GM23338 (cell line): Measurements from ENCODE around the gene S1PR1. TPM values are rescaled to one million over a fixed set of nuclear protein-coding genes. Genes with fewer than 3 reads are reported as not detected.
A peak's percentile ranks its signal among the peaks of the same experiment; 100 is the strongest.

Experiments used
- ATAC-seq: fragments of 200-7000 bp; cut with Tn5 transposase; 3 replicates; pipeline ENCODE4 v1.9.1; 2020
- DNase-seq: peaks from one replicate; pipeline ENCODE4 v3.0.0-alpha.2; 2015; ENCODE audit warnings: low spot score
- H2AFZ ChIP-seq: fragments of 200-600 bp; sonication (generic); 2 replicates; pipeline ENCODE4 v1.8.0; 2016; ENCODE audit warnings: antibody characterized with exemption, mild to moderate bottlenecking, moderate library complexity
- H3F3A ChIP-seq: fragments of 200-600 bp; sonication (generic); replicated peaks from 2 replicates; pipeline ENCODE4 v1.8.0; 2017; ENCODE audit warnings: antibody characterized with exemption, mixed run types, low read depth
- H3K27ac ChIP-seq: fragments of 200-600 bp; sonication (generic); 2 replicates; pipeline ENCODE4 v1.6.1; 2016; ENCODE audit warnings: low read depth
- H3K27me3 ChIP-seq: fragments of 200-600 bp; sonication (generic); 2 replicates; pipeline ENCODE4 v1.8.0; 2016; ENCODE audit warnings: mild to moderate bottlenecking, mixed run types, moderate library complexity; ENCODE audit not compliant: insufficient read depth
- H3K36me3 ChIP-seq: fragments of 200-600 bp; sonication (generic); 2 replicates; pipeline ENCODE4 v1.8.0; 2016; ENCODE audit warnings: mild to moderate bottlenecking; ENCODE audit not compliant: insufficient read depth
- H3K4me1 ChIP-seq: fragments of 200-600 bp; sonication (generic); 2 replicates; pipeline ENCODE4 v1.8.0; 2016; ENCODE audit warnings: mild to moderate bottlenecking, moderate library complexity; ENCODE audit not compliant: insufficient read depth
- H3K4me2 ChIP-seq: fragments of 200-600 bp; sonication (generic); 2 replicates; pipeline ENCODE4 v1.7.1; 2017; ENCODE audit warnings: mixed run types
- H3K4me3 ChIP-seq: fragments of 200-600 bp; sonication (generic); 2 replicates; pipeline ENCODE4 v1.6.1; 2016; ENCODE audit warnings: mixed run types
- H3K79me2 ChIP-seq: fragments of 200-600 bp; sonication (generic); replicated peaks from 2 replicates; pipeline ENCODE4 v1.8.0; 2017; ENCODE audit warnings: mild to moderate bottlenecking; ENCODE audit not compliant: insufficient read depth
- H3K9me2 ChIP-seq: fragments of 200-600 bp; sonication (generic); 2 replicates; pipeline ENCODE4 v1.8.0; 2017; ENCODE audit not compliant: insufficient read depth
- H4K20me1 ChIP-seq: fragments of 200-600 bp; sonication (generic); replicated peaks from 2 replicates; pipeline ENCODE4 v1.8.0; 2017; ENCODE audit warnings: mild to moderate bottlenecking; ENCODE audit not compliant: insufficient read depth
- H3K27ac Mint-ChIP-seq: 2 replicates; pipeline ENCODE4 v1.8.0; 2020; ENCODE audit warnings: inconsistent platforms, mild to moderate bottlenecking, moderate library complexity, mixed read lengths
- H3K27me3 Mint-ChIP-seq: 3 replicates; pipeline ENCODE4 v1.8.0; 2022; ENCODE audit warnings: low read depth, mild to moderate bottlenecking, moderate library complexity, mixed read lengths, inconsistent platforms; ENCODE audit not compliant: insufficient read depth, poor library complexity
- H3K36me3 Mint-ChIP-seq: 3 replicates; pipeline ENCODE4 v1.8.0; 2021; ENCODE audit warnings: low read depth, mild to moderate bottlenecking, inconsistent platforms, moderate library complexity, mixed read lengths
- H3K4me1 Mint-ChIP-seq: 3 replicates; pipeline ENCODE4 v1.8.0; 2020; ENCODE audit warnings: mild to moderate bottlenecking, inconsistent platforms, mixed read lengths
- H3K4me3 Mint-ChIP-seq: 3 replicates; pipeline ENCODE4 v1.8.0; 2021; ENCODE audit warnings: moderate library complexity, mild to moderate bottlenecking, inconsistent platforms, mixed read lengths
- H3K9me3 Mint-ChIP-seq: 3 replicates; pipeline ENCODE4 v1.8.0; 2020; ENCODE audit warnings: moderate library complexity, mild to moderate bottlenecking, inconsistent platforms, mixed read lengths
- CREB1 ChIP-seq: fragments of 250-450 bp; sonication (Bioruptor Pico); IDR thresholded peaks from 2 replicates; pipeline ENCODE4 v1.5.0; 2020; ENCODE audit warnings: low read depth, mild to moderate bottlenecking, moderate library complexity
- EZH2 ChIP-seq: fragments of 200-600 bp; sonication (generic); IDR thresholded peaks from one replicate; pipeline ENCODE4 v1.8.0; 2017; ENCODE audit warnings: antibody characterized with exemption, mild to moderate bottlenecking, low read depth; ENCODE audit not compliant: unreplicated experiment
- EZH2phosphoT487 ChIP-seq: fragments of 200-600 bp; sonication (generic); IDR thresholded peaks from one replicate; pipeline ENCODE4 v1.8.1; 2018; ENCODE audit warnings: antibody characterized with exemption; ENCODE audit not compliant: unreplicated experiment
- JUNB ChIP-seq: IDR thresholded peaks from one replicate; pipeline ENCODE4 v1.6.1; 2016; ENCODE audit warnings: antibody characterized with exemption; ENCODE audit not compliant: unreplicated experiment
- NANOG ChIP-seq: IDR thresholded peaks from 2 replicates; pipeline ENCODE4 v1.6.1; 2016; ENCODE audit warnings: antibody characterized with exemption, borderline replicate concordance
- POLR2AphosphoS5 ChIP-seq: IDR thresholded peaks from 2 replicates; pipeline ENCODE4 v1.6.1; 2016; ENCODE audit warnings: antibody characterized with exemption, low read depth
- ZNF114 ChIP-seq: fragments of 250-450 bp; sonication (Bioruptor Pico); IDR thresholded peaks from 2 replicates; pipeline ENCODE4 v1.5.0; 2020; ENCODE audit warnings: mild to moderate bottlenecking, moderate library complexity
- polyA plus RNA-seq: library from polyadenylated mRNA; unstranded; fragments of >200 nt; fragmentation: Nextera tagmentation; extraction: Ambion mirVana; gene quantifications from 2 replicates; pipeline ENCODE4 v1.2.1, GENCODE V29; 2016
- total RNA-seq: library from RNA; depleted of rRNA; stranded (reverse); fragments of >200 nt; shearing (Covaris generic); gene quantifications from 2 replicates; pipeline ENCODE4 v1.2.3, GENCODE V29; 2014
- TF ChIP-seq, protein P1 (sequence below), 2 experiments: fragments of 200-600 bp in 1 of 2; sonication (generic) in 1 of 2; conservative IDR thresholded peaks; 2 replicates each; pipeline versions ENCODE4 v1.5.1 to v1.6.1; 2016 to 2017; ENCODE audit warnings: antibody characterized with exemption in 2 of 2, low read depth in 2 of 2, mild to moderate bottlenecking in 2 of 2, moderate library complexity in 1 of 2
- TF ChIP-seq, protein P2 (sequence below): fragments of 250-450 bp; sonication (Bioruptor Pico); IDR thresholded peaks from 2 replicates; pipeline ENCODE4 v1.5.0; 2020; ENCODE audit warnings: mild to moderate bottlenecking, moderate library complexity

S1PR1 gene
- total and polyA plus RNA-seq, 2 experiments from 2014 or later = 2.6 to 4.1 TPM

DNA sequence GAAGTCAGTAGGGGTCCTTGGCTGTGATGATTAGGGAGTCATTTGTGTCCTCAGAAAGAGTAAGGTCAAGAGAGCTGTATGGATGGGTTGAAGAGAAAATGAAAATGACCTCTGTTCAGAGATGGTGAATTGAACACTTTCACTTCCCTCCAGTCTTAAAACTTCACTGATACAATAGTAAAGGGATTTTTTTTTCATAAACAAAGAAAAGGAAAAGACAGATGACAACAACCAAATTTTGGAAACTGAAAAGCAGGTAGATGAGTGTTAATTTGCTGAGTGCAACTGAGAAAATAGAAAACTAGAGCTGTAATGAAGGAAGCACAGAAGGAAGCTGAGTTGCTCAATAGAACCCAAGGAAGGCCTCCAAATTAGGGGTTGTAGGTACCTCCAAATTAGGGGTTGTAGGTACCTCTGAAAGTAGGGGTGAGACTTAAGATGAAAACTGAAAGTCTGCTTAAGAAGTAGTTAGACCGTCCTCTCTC is 14.8 kb upstream of the S1PR1 start:
- Histone ChIP-seq H3K9me2 (no peaks in the 10 kb centered on the region), H3F3A (no peaks in the 10 kb centered on the region), H4K20me1 (no peaks in the 10 kb centered on the region), H3K27me3 (no peaks in the 10 kb centered on the region), H2AFZ (0 out of 2 replicates have a peak overlapping the region, but pooled peaks have one; percentile 3), H3K36me3 (no peaks in the 10 kb centered on the region), H3K4me3 (no peak overlapping the region), H3K4me2 (no peak overlapping the region), H3K27ac (no peak overlapping the region), H3K79me2 (no peaks in the 10 kb centered on the region), H3K4me1 (peaks cover 7% of the 10 kb centered on the region; the same call in 1 of the 2 replicates)
- Mint-ChIP-seq H3K9me3 (no peaks in the 10 kb centered on the region), H3K36me3 (no peaks in the 10 kb centered on the region), H3K27ac (no peak overlapping the region; the same call in 1 of the 2 replicates), H3K4me1 (peaks cover 6% of the 10 kb centered on the region), H3K27me3 (no peaks in the 10 kb centered on the region), H3K4me3 (no peak overlapping the region)
- DNase-seq = no peak
- no peak for ATAC-seq
- TF ChIP-seq EZH2phosphoT487 = no peak
- TF ChIP-seq POLR2AphosphoS5 = no peak
- TF ChIP-seq, protein P1, sequence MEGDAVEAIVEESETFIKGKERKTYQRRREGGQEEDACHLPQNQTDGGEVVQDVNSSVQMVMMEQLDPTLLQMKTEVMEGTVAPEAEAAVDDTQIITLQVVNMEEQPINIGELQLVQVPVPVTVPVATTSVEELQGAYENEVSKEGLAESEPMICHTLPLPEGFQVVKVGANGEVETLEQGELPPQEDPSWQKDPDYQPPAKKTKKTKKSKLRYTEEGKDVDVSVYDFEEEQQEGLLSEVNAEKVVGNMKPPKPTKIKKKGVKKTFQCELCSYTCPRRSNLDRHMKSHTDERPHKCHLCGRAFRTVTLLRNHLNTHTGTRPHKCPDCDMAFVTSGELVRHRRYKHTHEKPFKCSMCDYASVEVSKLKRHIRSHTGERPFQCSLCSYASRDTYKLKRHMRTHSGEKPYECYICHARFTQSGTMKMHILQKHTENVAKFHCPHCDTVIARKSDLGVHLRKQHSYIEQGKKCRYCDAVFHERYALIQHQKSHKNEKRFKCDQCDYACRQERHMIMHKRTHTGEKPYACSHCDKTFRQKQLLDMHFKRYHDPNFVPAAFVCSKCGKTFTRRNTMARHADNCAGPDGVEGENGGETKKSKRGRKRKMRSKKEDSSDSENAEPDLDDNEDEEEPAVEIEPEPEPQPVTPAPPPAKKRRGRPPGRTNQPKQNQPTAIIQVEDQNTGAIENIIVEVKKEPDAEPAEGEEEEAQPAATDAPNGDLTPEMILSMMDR (conservative IDR thresholded peaks at IDR 0.05; ENCODE audit: low read depth in 2 of 2) = no peak
- no peak for TF ChIP-seq JUNB
- no peak for TF ChIP-seq ZNF114 (CRISPR knock-in tag)

DNA sequence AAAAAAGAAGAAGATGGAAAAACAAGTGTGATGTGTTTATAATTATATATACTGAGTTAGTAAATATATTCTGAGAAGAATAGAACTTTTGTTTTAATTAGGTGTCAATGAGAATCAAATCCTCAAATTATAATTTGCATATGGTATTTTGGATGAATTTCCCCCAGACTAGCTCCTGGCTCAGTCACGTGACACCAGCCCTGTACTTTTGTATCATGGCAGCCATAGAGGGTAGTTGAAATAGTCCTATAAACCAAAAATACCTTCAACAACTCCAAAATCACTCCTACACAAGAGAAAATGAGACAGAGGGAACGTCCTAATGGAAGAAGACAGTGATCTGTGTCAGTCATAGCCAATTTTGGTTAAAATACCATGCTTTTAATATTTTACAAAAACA is 9.0 kb upstream of the S1PR1 start:
- H3K79me2 ChIP-seq = no peaks in the 10 kb centered on the region
- H3K27me3 ChIP-seq = no peaks in the 10 kb centered on the region
- no peaks in the 10 kb centered on the region for H4K20me1 ChIP-seq
- ATAC-seq (no peak), DNase-seq (no peak)
- Mint-ChIP-seq H3K9me3 (no peaks in the 10 kb centered on the region), H3K27me3 (peaks cover 2% of the 10 kb centered on the region), H3K4me3 (no peak overlapping the region), H3K27ac (no peak overlapping the region), H3K4me1 (no peaks in the 10 kb centered on the region), H3K36me3 (no peaks in the 10 kb centered on the region)
- no peak overlapping the region for H3K4me3 ChIP-seq
- no peak overlapping the region for H3K4me2 ChIP-seq
- peak overlapping the region; percentile 74 for H2AFZ ChIP-seq
- TF ChIP-seq NANOG (no peak), JUNB (no peak), CREB1 (no peak), EZH2 (no peak)
- TF ChIP-seq, protein P1 (conservative IDR thresholded peaks at IDR 0.05; ENCODE audit: low read depth in 2 of 2) = no peak
- TF ChIP-seq, protein P2, sequence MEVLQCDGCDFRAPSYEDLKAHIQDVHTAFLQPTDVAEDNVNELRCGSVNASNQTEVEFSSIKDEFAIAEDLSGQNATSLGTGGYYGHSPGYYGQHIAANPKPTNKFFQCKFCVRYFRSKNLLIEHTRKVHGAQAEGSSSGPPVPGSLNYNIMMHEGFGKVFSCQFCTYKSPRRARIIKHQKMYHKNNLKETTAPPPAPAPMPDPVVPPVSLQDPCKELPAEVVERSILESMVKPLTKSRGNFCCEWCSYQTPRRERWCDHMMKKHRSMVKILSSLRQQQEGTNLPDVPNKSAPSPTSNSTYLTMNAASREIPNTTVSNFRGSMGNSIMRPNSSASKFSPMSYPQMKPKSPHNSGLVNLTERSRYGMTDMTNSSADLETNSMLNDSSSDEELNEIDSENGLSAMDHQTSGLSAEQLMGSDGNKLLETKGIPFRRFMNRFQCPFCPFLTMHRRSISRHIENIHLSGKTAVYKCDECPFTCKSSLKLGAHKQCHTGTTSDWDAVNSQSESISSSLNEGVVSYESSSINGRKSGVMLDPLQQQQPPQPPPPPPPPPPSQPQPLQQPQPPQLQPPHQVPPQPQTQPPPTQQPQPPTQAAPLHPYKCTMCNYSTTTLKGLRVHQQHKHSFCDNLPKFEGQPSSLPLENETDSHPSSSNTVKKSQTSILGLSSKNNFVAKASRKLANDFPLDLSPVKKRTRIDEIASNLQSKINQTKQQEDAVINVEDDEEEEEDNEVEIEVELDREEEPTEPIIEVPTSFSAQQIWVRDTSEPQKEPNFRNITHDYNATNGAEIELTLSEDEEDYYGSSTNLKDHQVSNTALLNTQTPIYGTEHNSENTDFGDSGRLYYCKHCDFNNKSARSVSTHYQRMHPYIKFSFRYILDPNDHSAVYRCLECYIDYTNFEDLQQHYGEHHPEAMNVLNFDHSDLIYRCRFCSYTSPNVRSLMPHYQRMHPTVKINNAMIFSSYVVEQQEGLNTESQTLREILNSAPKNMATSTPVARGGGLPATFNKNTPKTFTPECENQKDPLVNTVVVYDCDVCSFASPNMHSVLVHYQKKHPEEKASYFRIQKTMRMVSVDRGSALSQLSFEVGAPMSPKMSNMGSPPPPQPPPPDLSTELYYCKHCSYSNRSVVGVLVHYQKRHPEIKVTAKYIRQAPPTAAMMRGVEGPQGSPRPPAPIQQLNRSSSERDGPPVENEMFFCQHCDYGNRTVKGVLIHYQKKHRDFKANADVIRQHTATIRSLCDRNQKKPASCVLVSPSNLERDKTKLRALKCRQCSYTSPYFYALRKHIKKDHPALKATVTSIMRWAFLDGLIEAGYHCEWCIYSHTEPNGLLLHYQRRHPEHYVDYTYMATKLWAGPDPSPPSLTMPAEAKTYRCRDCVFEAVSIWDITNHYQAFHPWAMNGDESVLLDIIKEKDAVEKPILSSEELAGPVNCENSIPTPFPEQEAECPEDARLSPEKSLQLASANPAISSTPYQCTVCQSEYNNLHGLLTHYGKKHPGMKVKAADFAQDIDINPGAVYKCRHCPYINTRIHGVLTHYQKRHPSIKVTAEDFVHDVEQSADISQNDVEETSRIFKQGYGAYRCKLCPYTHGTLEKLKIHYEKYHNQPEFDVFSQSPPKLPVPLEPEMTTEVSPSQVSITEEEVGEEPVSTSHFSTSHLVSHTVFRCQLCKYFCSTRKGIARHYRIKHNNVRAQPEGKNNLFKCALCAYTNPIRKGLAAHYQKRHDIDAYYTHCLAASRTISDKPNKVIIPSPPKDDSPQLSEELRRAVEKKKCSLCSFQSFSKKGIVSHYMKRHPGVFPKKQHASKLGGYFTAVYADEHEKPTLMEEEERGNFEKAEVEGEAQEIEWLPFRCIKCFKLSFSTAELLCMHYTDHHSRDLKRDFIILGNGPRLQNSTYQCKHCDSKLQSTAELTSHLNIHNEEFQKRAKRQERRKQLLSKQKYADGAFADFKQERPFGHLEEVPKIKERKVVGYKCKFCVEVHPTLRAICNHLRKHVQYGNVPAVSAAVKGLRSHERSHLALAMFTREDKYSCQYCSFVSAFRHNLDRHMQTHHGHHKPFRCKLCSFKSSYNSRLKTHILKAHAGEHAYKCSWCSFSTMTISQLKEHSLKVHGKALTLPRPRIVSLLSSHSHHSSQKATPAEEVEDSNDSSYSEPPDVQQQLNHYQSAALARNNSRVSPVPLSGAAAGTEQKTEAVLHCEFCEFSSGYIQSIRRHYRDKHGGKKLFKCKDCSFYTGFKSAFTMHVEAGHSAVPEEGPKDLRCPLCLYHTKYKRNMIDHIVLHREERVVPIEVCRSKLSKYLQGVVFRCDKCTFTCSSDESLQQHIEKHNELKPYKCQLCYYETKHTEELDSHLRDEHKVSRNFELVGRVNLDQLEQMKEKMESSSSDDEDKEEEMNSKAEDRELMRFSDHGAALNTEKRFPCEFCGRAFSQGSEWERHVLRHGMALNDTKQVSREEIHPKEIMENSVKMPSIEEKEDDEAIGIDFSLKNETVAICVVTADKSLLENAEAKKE = no peak
- no peak overlapping the region for H3K27ac ChIP-seq
- H3K9me2 ChIP-seq = no peaks in the 10 kb centered on the region
- H3F3A ChIP-seq = no peaks in the 10 kb centered on the region
- no peaks in the 10 kb centered on the region for H3K36me3 ChIP-seq
- no peaks in the 10 kb centered on the region for H3K4me1 ChIP-seq
